Mesothelial cell of epicardium (in vitro differentiated cells): Measurements from ENCODE around the gene CFAP77. TPM values are rescaled to one million over a fixed set of nuclear protein-coding genes. Genes with fewer than 3 reads are reported as not detected.

Experiments
- DNase-seq, 2 experiments: peaks; one replicate each; pipeline ENCODE4 v3.0.0; 2021; ENCODE audit warnings: low spot score in 2 of 2; ENCODE audit not compliant: unreplicated experiment in 2 of 2
- H3K27ac Mint-ChIP-seq: 2 replicates; pipeline ENCODE4 v1.8.0; 2021; ENCODE audit warnings: mixed read lengths
- H3K27me3 Mint-ChIP-seq: 2 replicates; pipeline ENCODE4 v1.8.0; 2021; ENCODE audit warnings: low read depth, mixed read lengths
- H3K36me3 Mint-ChIP-seq: 2 replicates; pipeline ENCODE4 v1.8.0; 2021; ENCODE audit warnings: mixed read lengths
- H3K4me1 Mint-ChIP-seq: 2 replicates; pipeline ENCODE4 v1.8.0; 2021; ENCODE audit warnings: mixed read lengths
- H3K4me3 Mint-ChIP-seq: 2 replicates; pipeline ENCODE4 v1.8.0; 2021; ENCODE audit warnings: mild to moderate bottlenecking, moderate library complexity, mixed read lengths
- H3K9me3 Mint-ChIP-seq: 2 replicates; pipeline ENCODE4 v1.8.0; 2021; ENCODE audit warnings: mixed read lengths
- total RNA-seq: library from RNA; stranded (reverse); gene quantifications from 3 replicates; pipeline ENCODE4 v1.2.1, GENCODE V29; 2021
- TF ChIP-seq, protein P1 (sequence below): fragments of 200-600 bp; sonication (generic); IDR thresholded peaks from one replicate; pipeline ENCODE4 v1.5.0; 2021; ENCODE audit warnings: antibody characterized with exemption; ENCODE audit not compliant: unreplicated experiment

CFAP77 gene
- total RNA-seq, 1 donor from 2014 or later = not detected

DNA sequence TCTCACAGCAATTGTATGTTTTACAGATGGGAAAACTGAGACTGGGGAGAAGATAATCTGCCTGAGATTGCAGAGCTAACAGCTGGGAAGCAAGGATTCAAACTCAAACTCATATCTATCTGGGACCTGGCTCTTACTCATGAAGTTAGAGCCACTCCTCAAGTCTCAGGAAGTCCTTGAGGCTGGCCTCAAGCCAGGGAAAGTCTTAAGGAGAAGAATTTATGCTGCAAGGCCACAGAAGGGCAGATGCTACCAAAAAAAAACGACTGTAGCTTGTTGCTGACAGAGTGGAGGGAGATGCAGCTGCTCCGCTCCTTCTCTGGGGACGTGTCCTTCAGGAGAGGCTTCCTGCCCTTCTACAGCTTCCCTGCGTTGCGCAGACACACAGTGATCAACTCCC is 212.1 kb downstream of the CFAP77 start:
- DNase-seq = no peak
- Mint-ChIP-seq H3K4me1 (peaks cover 6% of the 10 kb centered on the region), H3K4me3 (no peak overlapping the region), H3K36me3 (peaks cover 26% of the 10 kb centered on the region), H3K27me3 (no peaks in the 10 kb centered on the region), H3K9me3 (no peaks in the 10 kb centered on the region), H3K27ac (no peak overlapping the region)
- TF ChIP-seq, protein P1, sequence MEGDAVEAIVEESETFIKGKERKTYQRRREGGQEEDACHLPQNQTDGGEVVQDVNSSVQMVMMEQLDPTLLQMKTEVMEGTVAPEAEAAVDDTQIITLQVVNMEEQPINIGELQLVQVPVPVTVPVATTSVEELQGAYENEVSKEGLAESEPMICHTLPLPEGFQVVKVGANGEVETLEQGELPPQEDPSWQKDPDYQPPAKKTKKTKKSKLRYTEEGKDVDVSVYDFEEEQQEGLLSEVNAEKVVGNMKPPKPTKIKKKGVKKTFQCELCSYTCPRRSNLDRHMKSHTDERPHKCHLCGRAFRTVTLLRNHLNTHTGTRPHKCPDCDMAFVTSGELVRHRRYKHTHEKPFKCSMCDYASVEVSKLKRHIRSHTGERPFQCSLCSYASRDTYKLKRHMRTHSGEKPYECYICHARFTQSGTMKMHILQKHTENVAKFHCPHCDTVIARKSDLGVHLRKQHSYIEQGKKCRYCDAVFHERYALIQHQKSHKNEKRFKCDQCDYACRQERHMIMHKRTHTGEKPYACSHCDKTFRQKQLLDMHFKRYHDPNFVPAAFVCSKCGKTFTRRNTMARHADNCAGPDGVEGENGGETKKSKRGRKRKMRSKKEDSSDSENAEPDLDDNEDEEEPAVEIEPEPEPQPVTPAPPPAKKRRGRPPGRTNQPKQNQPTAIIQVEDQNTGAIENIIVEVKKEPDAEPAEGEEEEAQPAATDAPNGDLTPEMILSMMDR = no peak

Other genes starting within 250 kb of the CFAP77 start
- 6.4 to 8.3 TPM (median 8.1 TPM) in 3 replicates for gene NTNG2, start 248.2 kb upstream of the CFAP77 start, total RNA-seq
- 51.4 to 52.4 TPM (median 51.6 TPM) in 3 replicates for gene SETX, start 55.2 kb upstream of the CFAP77 start, total RNA-seq
- 14.1 to 15.6 TPM (median 15.5 TPM) in 3 replicates for gene TTF1, start 3.4 kb upstream of the CFAP77 start, total RNA-seq
- gene BARHL1, start 172.4 kb downstream of the CFAP77 start, total RNA-seq = 0.11 to 0.18 TPM in 2 of 3 replicates, not detected in the other